ENCODE measurements around the gene TOLLIP. TPM values are rescaled to one million over a fixed set of nuclear protein-coding genes. Genes with fewer than 3 reads are reported as not detected.
"Not testable (repeated sequence)": the region's sequence is repeated elsewhere in the genome, so short reads cannot be mapped to it uniquely, and the experiment has no call there.

TOLLIP gene
- total and polyA plus RNA-seq, 5 donors, result 32.6 to 53.6 (median 45.1) TPM

GRCh38 chr11:1342946-1343345, 33.5 kb upstream of the TOLLIP start:
- intact Hi-C loops (cut with DNase I), result no loop called here
- H3K9me3 ChIP-seq (ENCODE audit: control insufficient read depth, low read length), result no peaks in the 10 kb centered on the region
- H3K27ac ChIP-seq (ENCODE audit: low read length), result no peak overlapping the region
- H3K27me3 ChIP-seq (ENCODE audit: control insufficient read depth, insufficient read depth), result no peaks in the 10 kb centered on the region
- no peak overlapping the region for H3K4me3 ChIP-seq (ENCODE audit: low read length)
- no peaks in the 10 kb centered on the region for H3K4me1 ChIP-seq (ENCODE audit: control insufficient read depth, insufficient read depth, low read length)
- ATAC-seq (no peak), DNase-seq (no peak)
- 93% methylated on average over 10 of the region's 10 CpGs for WGBS

- no peaks in the 10 kb centered on the region for H3K9me3 ChIP-seq (ENCODE audit: control insufficient read depth, low read length)
- no peak overlapping the region for H3K4me3 ChIP-seq (ENCODE audit: low read length)
- H3K27ac ChIP-seq (ENCODE audit: low read length), result peak overlapping the region; percentile 22
- DNase-seq (no peak), ATAC-seq (peak; percentile 30 to 57)
- no peaks in the 10 kb centered on the region for H3K4me1 ChIP-seq (ENCODE audit: control insufficient read depth, insufficient read depth, low read length)
- WGBS, result 39% methylated on average over 17 of the region's 17 CpGs
- H3K27me3 ChIP-seq (ENCODE audit: control insufficient read depth, insufficient read depth), result no peaks in the 10 kb centered on the region
- intact Hi-C loops (cut with DNase I), result no loop called here
These were observed 32.6 kb upstream of the TOLLIP start for GRCh38 chr11:1341928-1342524.

GRCh38 chr11:1341226-1341625, 31.8 kb upstream of the TOLLIP start:
- H3K4me3 ChIP-seq (ENCODE audit: low read length); H3K27me3 ChIP-seq (ENCODE audit: control insufficient read depth, insufficient read depth); ATAC-seq; H3K4me1 ChIP-seq (ENCODE audit: control insufficient read depth, insufficient read depth, low read length); H3K9me3 ChIP-seq (ENCODE audit: control insufficient read depth, low read length); intact Hi-C loops (cut with DNase I); H3K27ac ChIP-seq (ENCODE audit: low read length); DNase-seq: not testable (repeated sequence)
- WGBS, result 79% methylated on average over 10 of the region's 10 CpGs

GRCh38 chr11:1340111-1340510, 30.7 kb upstream of the TOLLIP start:
- H3K4me3 ChIP-seq (ENCODE audit: low read length), result no peak overlapping the region
- no peaks in the 10 kb centered on the region for H3K9me3 ChIP-seq (ENCODE audit: control insufficient read depth, low read length)
- WGBS, result 67% methylated on average over 12 of the region's 12 CpGs
- peaks cover 5% of the 10 kb centered on the region for H3K4me1 ChIP-seq (ENCODE audit: control insufficient read depth, insufficient read depth, low read length)
- H3K27me3 ChIP-seq (ENCODE audit: control insufficient read depth, insufficient read depth), result no peaks in the 10 kb centered on the region
- H3K27ac ChIP-seq (ENCODE audit: low read length), result no peak overlapping the region
- intact Hi-C loops (cut with DNase I), result no loop called here
- ATAC-seq (no peak), DNase-seq (no peak)

- DNase-seq, result no peak
- no peaks in the 10 kb centered on the region for H3K27me3 ChIP-seq (ENCODE audit: control insufficient read depth, insufficient read depth)
- intact Hi-C loops (cut with DNase I), result no loop called here
- no peak for ATAC-seq
- H3K4me1 ChIP-seq (ENCODE audit: control insufficient read depth, insufficient read depth, low read length), result peaks cover 5% of the 10 kb centered on the region
- H3K4me3 ChIP-seq (ENCODE audit: low read length), result no peak overlapping the region
- H3K27ac ChIP-seq (ENCODE audit: low read length), result no peak overlapping the region
- WGBS, result 71% methylated on average over 15 of the region's 15 CpGs
- no peaks in the 10 kb centered on the region for H3K9me3 ChIP-seq (ENCODE audit: control insufficient read depth, low read length)
These were observed 29.7 kb upstream of the TOLLIP start for GRCh38 chr11:1339066-1339675.

- no peaks in the 10 kb centered on the region for H3K9me3 ChIP-seq (ENCODE audit: control insufficient read depth, low read length)
- DNase-seq, result no peak
- WGBS, result 64% methylated on average over 33 of the region's 33 CpGs
These were observed 29.0 kb upstream of the TOLLIP start for GRCh38 chr11:1338201-1339065.

GRCh38 chr11:1337647-1338007, 28.2 kb upstream of the TOLLIP start:
- no peaks in the 10 kb centered on the region for H3K27me3 ChIP-seq (ENCODE audit: control insufficient read depth, insufficient read depth)
- intact Hi-C loops (cut with DNase I), result no loop called here
- peaks cover 5% of the 10 kb centered on the region for H3K4me1 ChIP-seq (ENCODE audit: control insufficient read depth, insufficient read depth, low read length)
- ATAC-seq (peak in 1 of 2 donors; percentile 4), DNase-seq (no peak)
- WGBS, result 35% methylated on average over 25 of the region's 25 CpGs
- H3K9me3 ChIP-seq (ENCODE audit: control insufficient read depth, low read length), result no peaks in the 10 kb centered on the region
- H3K27ac ChIP-seq (ENCODE audit: low read length), result no peak overlapping the region
- H3K4me3 ChIP-seq (ENCODE audit: low read length), result no peak overlapping the region

More at GRCh38 chr11:1338201-1339065, 29.0 kb upstream of the TOLLIP start:
- peaks cover 5% of the 10 kb centered on the region for H3K4me1 ChIP-seq (ENCODE audit: control insufficient read depth, insufficient read depth, low read length)
- no peak overlapping the region for H3K4me3 ChIP-seq (ENCODE audit: low read length)
- H3K27me3 ChIP-seq (ENCODE audit: control insufficient read depth, insufficient read depth), result no peaks in the 10 kb centered on the region
- no peak overlapping the region for H3K27ac ChIP-seq (ENCODE audit: low read length)
- ATAC-seq, result no peak
- intact Hi-C loops (cut with DNase I), result no loop called here

GRCh38 chr11:1336836-1337646, 27.6 kb upstream of the TOLLIP start:
- no peak overlapping the region for H3K27ac ChIP-seq (ENCODE audit: low read length)
- H3K27me3 ChIP-seq (ENCODE audit: control insufficient read depth, insufficient read depth), result no peaks in the 10 kb centered on the region
- intact Hi-C loops (cut with DNase I), result no loop called here
- DNase-seq (peak; percentile 64 to 86 (median 84)), ATAC-seq (peak; percentile 49 to 66)
- H3K9me3 ChIP-seq (ENCODE audit: control insufficient read depth, low read length), result no peaks in the 10 kb centered on the region
- H3K4me1 ChIP-seq (ENCODE audit: control insufficient read depth, insufficient read depth, low read length), result peaks cover 5% of the 10 kb centered on the region
- WGBS, result 4% methylated on average over 90 of the region's 95 CpGs
- peak overlapping the region; percentile 59 for H3K4me3 ChIP-seq (ENCODE audit: low read length)

GRCh38 chr11:1335811-1336761, 26.7 kb upstream of the TOLLIP start:
- Histone ChIP-seq H3K4me3 (ENCODE audit: low read length) (peak overlapping the region; percentile 38), H3K27ac (ENCODE audit: low read length) (peak overlapping the region; percentile 71), H3K9me3 (ENCODE audit: control insufficient read depth, low read length) (no peaks in the 10 kb centered on the region), H3K4me1 (ENCODE audit: control insufficient read depth, insufficient read depth, low read length) (peaks cover 5% of the 10 kb centered on the region), H3K27me3 (ENCODE audit: control insufficient read depth, insufficient read depth) (no peaks in the 10 kb centered on the region)
- intact Hi-C loops (cut with DNase I), result no loop called here
- peak; percentile 82 for ATAC-seq
- peak; percentile 80 to 90 (median 88) for DNase-seq
- WGBS, result 2% methylated on average over 58 of the region's 66 CpGs

GRCh38 chr11:1335264-1335810, 25.9 kb upstream of the TOLLIP start:
- WGBS, result 76% methylated on average over 10 of the region's 10 CpGs
- no peak for ATAC-seq
- Histone ChIP-seq H3K4me3 (ENCODE audit: low read length) (no peak overlapping the region), H3K9me3 (ENCODE audit: control insufficient read depth, low read length) (no peaks in the 10 kb centered on the region), H3K4me1 (ENCODE audit: control insufficient read depth, insufficient read depth, low read length) (peaks cover 5% of the 10 kb centered on the region), H3K27me3 (ENCODE audit: control insufficient read depth, insufficient read depth) (no peaks in the 10 kb centered on the region), H3K27ac (ENCODE audit: low read length) (no peak overlapping the region)
- peak in 1 of 3 donors; percentile 59 for DNase-seq
- intact Hi-C loops (cut with DNase I), result no loop called here
